ENCODE measurements around the gene GP1BB.

Gene GP1BB

DNA sequence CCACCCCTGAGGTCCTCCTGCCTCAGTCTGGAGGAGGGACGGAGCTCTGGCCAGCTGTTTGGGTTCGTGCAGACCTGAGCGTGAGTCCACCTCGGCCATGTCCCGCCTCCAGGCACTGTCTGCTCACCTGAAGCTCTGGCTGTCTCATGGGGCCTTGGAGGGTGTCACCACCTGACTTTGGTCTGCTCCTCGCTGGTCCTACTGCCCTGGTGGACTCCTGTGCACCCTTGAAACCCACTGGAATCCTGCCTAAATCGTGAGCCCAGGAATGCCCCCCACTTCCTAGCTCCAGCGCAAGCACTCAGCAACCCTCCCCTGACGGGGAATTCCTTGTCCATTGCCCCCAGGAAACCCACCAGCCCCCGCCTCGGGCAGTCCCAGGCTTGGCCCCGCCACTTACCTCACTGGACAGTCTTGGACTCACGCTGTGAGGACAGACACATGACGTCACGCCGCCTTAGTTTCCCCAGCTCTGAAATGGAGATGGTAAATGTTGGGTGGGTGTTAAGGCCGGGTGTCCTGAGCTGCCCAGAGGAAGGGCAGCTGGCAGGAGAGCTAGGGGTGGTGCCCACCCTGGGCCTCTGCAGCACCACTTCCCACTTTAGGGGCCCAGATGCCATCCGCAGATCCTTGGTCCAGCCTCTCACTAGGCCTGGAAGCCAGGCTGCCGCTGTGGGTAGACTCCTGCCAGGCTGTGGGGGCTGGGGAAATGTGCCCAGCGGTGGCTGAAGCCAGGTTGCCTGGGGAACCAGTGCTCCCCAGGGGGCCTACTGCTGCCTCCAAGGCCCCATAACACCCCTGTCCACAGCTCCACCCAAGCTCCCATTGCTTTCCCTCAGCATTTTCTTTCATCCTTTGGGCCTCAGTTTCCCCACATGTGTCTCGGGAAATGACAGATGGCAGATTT is 19.1 kb downstream of the GP1BB start:
- no peak for DNase-seq (ENCODE audit: low spot score)

DNA sequence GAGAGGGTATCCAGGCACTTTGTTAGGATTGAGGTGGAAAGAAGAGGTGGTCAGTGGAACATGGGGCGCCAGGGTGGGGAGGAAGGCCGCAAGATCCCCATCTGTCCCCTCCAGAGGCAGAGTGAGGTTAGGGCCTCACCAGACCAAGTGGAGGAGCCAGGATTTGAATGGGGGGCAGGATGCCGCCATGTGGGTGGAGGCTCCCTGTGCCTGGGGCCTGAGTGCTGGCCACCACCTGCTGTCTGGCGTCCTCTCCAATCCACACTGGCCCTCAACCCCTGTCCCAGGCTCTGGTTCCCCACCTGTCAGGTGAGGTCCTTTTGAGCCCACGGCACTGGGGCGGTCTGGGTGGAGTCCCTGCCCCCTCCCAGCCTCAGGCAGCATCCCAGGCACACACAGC is 19.7 kb downstream of the GP1BB start:
- no peak for DNase-seq (ENCODE audit: low spot score)

DNA sequence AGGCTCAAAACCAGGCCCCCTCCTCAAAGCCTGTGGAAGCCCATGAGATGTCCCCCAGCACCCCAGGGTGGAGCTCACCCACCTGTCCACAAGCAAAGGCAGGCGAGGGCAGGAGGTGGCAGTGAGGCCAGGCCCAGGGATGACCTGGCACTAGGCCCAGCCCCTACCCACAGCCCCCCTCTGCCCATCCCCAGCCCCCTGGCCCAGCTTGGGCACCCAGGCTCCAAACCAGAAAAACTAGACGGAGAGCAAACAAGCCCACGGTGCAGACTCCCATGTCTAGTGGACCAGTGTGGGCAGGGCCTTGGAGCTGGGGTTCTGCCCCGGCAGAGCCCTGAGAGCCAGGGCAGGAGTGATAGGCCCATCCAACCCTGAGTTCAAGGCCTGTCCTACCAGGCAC is 20.3 kb downstream of the GP1BB start:
- no peak for DNase-seq (ENCODE audit: low spot score)

DNA sequence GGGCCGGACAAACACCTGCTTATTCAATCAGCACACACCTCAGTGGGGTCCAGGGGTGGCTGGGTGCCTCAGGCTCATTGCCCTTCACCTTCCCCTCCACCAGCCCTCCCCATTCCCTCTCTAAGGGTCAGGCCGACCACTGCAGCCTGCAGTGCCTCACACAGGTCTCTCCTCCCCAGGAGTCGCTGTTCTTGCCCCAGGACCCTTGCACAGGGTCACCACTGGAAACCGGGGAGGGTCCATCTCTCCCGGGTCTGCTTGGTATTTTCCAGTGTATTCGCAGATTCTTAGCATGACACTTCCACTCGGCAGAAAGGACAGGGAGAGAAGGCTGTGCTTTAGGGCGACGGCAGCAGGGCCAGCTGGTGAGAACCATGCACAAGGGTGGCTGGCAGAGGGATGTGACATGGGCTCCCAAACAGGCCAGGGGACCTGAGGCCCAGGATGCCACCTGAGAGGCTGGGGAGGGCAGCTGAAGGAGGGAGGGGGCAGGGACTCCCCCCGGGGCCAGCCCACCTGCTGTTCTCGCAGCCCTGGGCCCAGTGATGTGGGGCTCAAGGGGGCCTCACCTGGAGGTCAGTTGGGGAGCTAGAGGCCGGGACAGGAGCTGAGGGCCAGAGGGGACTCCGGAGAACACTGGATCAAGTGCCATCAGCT is 21.1 kb downstream of the GP1BB start:
- DNase-seq (ENCODE audit: low spot score) = no peak

DNA sequence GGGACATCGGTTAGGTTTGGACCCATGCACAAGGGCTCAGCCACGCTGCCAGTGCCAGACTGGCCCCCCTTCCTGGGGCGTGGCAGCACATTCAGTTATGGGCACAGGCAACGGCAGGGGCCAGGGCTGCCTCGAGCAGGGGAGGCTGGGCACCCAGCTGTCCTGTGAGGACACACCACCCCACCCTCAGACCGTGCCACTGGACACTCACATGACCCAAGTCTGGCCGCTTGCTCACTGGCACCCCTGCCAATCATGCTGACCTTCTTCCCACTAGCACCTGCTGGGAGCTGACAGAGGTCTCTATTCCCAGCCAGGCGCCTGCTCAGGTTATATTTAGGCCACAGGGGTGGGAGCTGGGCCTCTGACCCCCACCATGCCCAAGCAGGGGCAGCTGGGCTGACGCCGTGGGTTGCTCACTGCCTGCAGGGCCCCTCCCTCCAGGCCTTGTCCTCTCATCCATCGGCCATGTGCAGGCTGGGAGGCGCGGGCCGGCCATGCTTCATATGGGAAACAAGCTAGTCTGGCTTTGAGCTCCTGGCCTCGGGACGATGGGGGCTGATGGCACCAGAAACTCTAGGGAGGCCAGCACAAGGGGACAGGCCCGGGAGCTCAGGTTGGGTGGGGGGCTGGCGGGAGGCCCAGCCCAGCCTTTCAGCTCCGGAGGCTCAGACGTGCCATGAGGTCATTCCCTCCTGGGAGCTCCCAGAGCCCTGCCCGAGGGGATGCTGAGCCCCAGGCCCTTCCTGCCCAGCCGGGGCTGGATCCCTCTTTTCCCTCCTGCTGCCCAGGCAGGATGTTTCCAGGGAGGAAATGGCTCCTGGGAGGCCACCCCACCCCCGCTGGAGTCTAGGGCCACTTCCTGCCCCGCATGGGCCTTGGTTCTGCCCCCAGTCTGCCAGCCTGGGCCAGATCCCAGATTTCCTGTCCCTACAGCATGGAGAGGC is 22.1 kb downstream of the GP1BB start:
- no peak for DNase-seq (ENCODE audit: low spot score)

DNA sequence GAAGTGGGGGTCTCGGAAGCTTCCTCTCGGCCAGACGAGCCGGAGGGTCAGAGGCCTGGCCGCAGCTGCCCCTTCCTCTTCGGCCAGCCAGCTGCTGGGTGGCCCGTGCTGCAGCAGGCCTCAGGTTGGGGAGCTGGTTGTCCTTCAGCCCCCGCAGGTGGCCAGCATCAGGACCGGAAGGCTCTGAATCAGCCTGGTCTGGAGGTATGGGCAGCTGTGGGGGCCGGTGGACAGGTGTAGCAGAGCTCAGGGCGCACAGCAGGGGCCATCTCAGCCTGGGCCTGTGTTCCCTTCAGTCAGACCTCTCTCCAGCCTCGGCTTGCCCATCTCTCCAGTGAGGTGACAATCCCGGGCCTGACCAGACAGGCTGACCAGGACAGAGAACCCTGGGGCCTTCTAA is 23.4 kb downstream of the GP1BB start:
- no peak for DNase-seq (ENCODE audit: low spot score)

DNA sequence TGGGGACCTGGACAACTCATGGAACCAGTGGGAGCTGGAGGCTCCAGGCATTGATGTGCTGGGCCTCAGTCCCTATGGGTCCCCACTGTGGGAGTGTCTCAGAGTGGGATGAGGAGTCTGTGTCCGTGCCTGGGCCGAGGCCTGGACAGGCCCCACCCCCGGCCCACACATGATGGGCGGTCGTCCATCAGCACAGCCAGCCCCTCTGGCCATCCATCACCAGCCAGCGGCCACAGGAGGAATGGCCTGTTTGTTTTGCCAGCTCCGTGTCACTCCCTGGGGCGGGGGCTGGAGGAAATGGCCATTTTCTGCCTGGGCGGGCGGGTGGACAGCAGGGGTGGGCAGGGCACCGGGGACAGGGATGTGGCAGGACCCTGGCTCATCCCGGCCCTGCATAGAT is 24.2 kb downstream of the GP1BB start:
- no peak for DNase-seq (ENCODE audit: low spot score)

DNA sequence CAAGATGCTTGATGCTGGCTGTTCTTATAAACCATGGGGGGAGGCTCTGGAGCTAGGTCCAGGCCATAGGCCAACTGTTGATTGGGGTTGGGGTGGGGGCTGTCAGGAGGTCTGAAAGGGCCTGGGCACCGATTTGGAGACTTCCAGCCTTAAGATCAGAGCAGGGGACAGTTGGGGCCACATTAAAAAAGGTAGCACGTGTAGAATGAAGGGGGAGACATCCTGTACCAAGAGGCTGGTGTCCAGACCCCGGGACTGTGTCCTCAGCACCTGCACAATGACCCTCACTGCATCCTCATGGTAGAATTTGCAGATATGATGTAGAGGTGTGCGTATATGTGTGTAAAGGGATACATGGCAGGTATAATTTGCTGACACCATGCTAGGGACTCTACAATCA is 24.8 kb downstream of the GP1BB start:
- no peak for DNase-seq (ENCODE audit: low spot score)

DNA sequence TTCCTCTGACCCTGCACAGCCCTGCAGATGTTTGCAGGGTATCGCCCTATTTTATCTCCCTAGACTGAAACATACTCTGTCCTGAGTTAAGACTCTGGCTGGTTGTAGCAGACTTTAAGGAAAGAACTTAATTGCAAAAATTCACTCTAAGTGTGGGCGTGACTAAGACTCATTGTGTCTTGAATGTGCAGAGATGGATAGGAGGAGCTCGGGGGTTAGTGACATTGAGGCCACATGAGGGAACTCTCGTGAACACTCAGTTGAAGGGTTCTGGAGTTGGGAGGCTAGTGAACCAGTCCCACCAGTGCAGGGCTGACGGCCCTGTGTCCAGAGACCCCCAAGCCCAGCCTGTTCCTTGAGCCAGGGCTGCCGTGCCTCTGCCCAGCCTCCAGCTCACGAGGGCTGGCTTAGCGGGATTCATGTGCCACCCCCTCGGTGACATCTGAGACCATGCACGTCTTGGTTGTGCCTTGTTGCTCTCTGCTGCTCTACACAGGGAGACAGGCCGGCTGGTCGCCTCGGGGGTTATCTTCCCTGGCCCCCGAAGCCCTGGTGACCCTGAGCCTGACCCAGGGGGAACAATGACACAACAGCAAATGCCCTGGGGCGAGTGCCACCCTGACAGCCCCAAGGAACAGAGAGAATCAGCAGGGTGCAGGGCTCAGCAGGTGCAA is 25.8 kb downstream of the GP1BB start:
- no peak for DNase-seq (ENCODE audit: low spot score)

DNA sequence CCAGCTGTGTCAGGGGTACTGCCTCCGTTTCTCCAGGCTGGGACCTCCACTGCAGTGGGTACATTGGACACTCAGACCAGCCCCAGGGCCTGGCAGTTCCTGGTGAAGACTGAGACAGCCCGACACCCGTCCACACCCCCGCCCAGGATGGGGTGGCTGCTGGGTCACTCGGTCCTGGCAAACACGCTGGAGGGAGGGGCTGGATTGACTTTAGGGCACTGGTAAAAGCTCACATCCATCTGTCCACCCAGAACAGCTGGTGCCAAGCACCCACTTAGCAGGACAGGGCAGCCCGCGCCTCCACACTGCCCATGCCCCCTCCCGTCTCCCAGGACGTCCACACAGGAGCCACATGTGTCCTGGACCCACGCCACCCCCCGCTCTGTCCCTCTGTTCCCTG is 26.5 kb downstream of the GP1BB start:
- no peak for DNase-seq (ENCODE audit: low spot score)

DNA sequence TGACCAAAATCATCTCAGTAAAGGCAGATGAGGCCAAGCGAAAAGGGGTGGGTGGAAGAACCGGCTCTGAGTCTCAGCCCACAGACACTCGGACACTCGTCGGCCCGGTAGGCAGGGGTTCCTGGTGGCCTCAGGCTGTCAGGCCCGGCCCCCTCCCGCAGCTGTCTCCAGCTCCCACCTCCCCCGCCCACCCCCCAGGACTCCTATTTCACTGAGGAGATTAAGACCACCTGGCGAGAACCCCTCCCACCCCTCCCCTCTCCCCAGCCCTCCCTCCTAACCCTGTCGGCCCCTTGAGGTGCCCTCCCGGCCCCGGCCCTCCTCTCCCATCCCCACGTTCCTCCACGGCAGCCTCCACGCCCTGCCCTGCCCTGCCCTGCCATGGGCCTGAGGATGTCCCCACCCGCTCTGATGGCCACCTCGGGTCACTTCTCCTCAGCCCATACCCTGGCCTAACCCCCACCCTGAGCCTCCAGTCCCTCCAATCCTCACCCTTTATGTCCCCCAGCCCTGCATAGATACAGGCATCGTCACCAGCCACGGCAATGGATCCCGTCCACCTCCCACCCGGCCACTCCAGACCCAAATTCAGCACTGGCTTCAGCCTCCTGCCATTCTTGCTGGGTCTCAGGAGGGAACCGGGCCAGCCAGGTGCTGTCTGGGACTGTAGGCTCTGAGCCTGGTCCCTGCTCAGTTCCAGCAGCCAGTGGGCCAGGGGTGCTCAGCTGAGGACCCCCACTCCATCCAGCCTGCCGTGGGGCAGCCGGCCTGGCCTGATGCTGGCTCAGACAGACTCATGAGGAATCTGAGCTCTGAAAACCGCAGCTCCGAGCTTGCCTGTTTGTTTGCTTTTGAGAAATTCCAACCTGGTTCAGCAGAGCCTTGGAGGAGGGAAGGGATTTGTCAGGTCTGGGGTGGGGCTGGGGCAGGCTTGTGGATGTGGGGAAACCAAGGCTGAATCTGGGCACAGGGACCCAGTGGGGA is 27.5 kb downstream of the GP1BB start:
- no peak for DNase-seq (ENCODE audit: low spot score)

DNA sequence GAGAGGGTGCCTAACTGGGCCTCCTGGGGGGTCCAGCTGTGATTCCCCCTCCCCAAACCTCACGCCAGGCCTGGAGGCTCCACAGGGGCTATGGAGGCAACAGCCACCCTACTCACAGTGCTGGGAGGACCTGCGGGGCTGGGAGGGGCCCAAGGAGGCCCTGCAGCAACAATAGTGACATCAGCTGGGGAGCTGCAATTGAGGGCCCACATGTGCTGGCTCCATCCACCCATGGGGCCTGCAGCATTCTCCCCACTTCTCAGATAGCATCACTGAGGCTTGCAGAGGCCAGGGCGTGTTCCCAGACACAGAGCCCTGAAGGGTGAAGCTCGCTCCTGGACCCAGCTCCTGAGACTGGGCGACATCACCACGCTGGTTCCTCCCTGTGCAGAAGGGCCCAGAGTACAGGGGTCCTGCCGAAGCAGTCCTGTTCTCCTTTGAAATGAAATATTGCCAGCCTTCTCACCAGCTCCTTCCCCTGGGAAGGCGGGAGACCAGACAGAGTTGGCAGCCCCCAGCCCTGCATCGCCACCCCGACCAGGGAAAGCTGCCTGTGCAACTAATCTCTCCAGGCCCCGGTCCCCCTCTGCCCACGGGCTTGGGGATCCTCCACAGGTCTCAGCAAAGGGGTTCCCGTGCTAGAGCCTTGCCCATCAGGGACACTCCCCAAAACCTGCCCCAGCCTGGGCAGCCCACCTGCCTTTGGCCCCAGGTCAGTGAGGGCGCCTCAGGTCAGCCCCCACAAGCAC is 28.3 kb downstream of the GP1BB start:
- no peak for DNase-seq (ENCODE audit: low spot score)

DNA sequence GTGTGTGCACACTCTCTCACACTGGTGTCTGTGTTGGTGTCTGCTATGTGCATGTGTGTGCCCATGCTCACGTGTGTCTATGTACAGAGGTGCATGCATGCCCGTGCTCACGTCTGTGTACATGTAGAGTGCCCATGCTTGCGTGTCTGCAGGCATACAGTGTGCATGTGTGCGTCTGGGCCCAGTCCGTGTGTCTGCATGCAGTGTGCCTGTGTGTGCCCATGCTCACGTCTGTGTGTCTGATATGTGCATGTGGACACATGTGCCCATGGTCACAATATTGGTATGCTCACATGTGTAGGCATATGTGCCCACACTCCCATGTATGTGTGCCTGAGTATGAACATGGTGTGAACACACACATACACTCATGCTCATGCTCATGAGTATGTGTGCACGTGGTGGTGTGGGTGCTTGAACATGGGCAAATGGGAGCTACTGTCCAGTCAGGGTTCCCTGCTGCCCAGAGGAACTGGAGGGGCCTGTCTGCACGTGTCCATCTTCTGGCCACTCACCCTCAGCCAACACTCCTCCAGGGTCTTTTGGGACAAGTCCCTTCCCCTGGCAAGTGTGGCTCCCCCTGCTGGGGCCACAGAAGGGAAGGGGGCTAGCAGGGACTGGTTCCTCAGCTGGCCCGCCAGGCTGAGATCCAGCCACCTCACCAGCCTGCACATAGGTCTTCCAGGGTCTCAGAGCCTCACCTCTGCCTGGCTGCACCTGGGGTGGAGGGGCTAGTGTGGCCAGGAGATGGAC is 29.9 kb downstream of the GP1BB start:
- DNase-seq (ENCODE audit: low spot score) = no peak

DNA sequence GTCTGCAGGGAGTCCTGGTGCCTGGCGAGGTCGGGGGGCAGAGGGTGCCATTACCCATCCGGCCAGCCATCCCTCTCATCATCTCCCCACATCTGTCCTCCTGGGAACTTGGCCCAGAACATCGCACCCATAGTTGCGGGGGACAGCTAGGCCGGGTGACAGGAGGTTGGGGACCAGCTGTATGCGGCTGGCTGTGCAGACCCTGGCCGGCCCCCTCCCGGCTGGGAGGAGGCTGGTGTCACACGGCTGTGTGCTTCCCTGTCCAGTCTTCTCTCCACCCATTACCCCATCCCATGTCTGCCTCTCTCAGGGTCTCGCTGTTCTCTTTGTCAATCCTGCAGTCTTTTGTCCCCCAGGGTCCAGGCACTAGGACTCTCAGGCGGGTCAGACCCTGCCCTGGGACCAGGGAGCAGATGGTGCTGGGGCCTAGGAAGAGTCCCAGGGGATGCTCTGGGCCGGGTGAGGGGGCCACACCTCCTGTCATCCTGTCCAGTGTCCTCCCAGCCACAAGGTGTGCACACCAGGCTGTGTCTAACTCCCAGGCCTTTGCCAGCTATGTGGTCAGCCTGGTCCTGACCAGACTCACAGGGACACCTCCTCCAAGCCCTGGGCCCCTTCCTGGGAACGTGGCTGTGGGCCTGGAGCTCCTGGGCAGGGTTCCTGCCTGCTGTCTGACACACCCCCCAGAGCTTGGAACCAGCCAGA is 30.8 kb downstream of the GP1BB start:
- DNase-seq (ENCODE audit: low spot score) = no peak

DNA sequence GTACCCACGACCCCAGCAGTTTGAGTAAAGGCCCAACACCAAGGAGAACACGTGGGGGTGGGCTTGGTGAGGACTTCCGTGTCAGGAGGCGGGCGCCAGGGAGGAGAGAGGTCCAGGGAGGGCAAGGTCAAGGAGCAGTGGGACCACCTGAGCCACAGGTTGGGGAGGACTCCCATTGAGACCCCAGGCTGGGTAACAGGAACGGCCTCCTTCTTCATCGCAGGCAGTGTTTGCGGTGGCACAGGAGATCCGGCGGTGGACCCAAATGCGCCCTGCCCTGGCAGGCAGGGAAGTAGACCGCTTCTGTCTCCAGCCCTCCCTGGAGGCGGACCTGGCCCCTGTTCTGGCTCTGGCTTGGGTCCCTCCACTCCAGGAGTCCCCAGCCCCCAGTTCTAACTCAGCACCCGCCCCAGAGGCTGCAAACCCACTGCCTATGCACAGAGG is 31.4 kb downstream of the GP1BB start:
- no peak for DNase-seq (ENCODE audit: low spot score)

DNA sequence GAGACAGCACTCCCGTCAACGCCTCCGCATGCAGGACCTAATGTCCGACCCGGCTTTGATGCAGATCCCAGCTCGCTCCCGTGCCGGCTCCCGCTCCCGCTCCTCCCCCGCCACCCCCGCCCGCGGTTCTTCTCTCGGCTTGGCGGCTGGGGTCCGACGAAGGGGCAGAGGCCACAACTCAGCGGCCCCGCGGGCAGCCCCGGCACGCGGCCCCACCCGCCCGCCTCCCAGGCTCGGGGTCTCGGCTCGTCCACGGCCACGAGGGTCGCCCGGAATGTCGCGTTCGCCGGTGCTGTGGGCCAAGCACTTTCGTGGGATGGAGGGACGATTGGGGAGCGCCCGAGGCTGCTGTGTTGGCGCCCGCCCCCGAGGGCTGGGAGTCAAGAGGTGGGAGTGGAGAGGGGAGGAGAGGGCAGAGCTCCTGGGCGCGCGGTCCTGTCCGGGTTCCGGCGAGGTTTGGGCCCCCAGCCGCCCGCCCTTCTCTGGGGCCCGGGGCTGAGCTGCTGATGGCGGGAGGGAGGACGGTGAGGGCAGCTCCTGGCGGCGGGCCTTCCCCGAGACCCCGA is 31.9 kb downstream of the GP1BB start:
- no peak for DNase-seq (ENCODE audit: low spot score)

DNA sequence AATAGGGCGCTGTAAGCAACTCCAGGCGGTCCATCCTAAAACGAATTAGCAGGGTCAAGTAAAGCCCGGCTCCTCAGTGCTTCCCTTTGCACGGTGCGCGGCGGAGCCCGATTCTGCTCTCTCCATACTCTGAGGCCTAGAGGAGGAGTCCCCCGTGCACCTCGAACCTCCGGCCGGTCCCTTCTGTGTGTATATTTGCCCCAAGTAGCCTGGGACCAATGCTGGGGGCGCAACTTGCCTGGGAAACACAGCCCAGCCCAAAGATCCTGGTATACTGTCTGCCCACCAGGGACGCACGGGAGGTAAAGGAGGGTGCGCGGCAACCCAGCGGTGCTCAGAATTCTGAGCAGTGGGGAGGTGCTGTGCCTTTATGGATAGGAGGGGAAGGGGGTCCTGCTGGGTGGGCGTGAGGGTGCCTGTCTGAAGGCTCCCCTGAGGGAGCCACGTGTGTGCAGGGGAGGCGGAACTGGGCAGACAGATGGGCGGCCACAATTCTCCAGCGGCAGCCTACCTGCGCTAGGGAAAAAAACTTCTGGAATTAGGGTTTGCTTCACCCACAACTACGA is 32.5 kb downstream of the GP1BB start:
- DNase-seq (ENCODE audit: low spot score) = peak; percentile 45

Data from AG20443 (cell line).